ENCODE measurements around the gene POLD3.

- TF ChIP-seq POLR2AphosphoS5 (IDR thresholded peaks at IDR 0.05; ENCODE audit: low read depth, low read length): no peak
- TF ChIP-seq FOXP2 (optimal IDR thresholded peaks at IDR 0.05; ENCODE audit: borderline replicate concordance, extremely low read depth, extremely low read length, insufficient read depth): no peak
- TF ChIP-seq REST (IDR thresholded peaks at IDR 0.05; ENCODE audit: insufficient read depth in 1 of 2, low read depth in 2 of 2, low read length in 2 of 2): no peak
- TF ChIP-seq SIN3A (IDR thresholded peaks at IDR 0.05; ENCODE audit: borderline replicate concordance, insufficient read depth, low read length): no peak
- no peak for TF ChIP-seq TAF1 (IDR thresholded peaks at IDR 0.05; ENCODE audit: borderline replicate concordance, insufficient read depth, low read length)
Observed at GRCh38 chr11:74574563-74574962, 17.8 kb upstream of the POLD3 start.

Measured in PFSK-1 (cell line).